SK-N-SH treated with all-trans-retinoic acid at 6 μM for 48 hours (cell line): ENCODE data around the gene CDH6.

ENCODE experiments used
- ATAC-seq: fragments of 200-7000 bp; cut with Tn5 transposase; 3 replicates; pipeline ENCODE4 v1.9.1; 2020; ENCODE audit warnings: mild to moderate bottlenecking, moderate library complexity
- ESRRG ChIP-seq: fragments of 250-450 bp; sonication (Bioruptor Pico); IDR thresholded peaks from 2 replicates; pipeline ENCODE4 v1.6.1; 2021; ENCODE audit warnings: mild to moderate bottlenecking

The CDH6 gene

GRCh38 chr5:31378136-31378535, 184.7 kb downstream of the CDH6 start:
- no peak for ATAC-seq
- no peak for TF ChIP-seq ESRRG (CRISPR knock-in tag)
